ENCODE data around the gene NEK4.
"Not testable (repeated sequence)": the region's sequence is repeated elsewhere in the genome, so short reads cannot be mapped to it uniquely, and the experiment has no call there.

Gene NEK4

GRCh38 chr3:52743152-52743551 lies 27.6 kb downstream of the NEK4 start:
- no peak for DNase-seq (ENCODE audit: low read depth in 2 of 2, low spot score in 1 of 2)

DNA sequence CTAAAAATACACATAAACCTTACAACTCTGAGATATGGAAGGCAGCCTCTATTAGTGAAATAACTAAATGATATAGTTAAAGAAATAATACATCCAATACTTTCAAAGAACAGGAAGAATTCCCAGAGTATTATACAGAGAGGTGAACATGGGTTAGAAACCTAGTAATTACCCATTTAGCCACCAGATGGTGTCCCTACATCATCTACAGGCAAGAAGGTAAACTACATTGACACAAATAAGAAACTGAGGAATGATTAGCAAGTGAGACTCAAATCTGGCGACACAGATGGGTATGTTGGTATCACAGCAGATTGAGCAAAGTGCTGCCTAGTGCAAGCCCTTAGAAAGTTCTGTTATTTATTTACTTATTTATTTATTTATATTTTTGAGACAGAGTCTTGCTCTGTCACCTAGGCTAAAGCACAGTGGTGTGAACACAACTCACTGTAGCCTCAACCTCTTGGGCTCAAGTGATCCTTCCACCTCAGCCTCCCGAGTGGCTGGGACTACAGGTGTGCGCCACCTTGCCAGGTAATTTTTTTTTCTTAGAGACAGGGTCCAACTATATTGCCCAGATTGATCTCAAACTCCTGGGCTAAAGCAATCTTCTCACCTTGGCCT lies 28.2 kb downstream of the NEK4 start:
- no peak for DNase-seq (ENCODE audit: low read depth in 2 of 2, low spot score in 1 of 2)

DNA sequence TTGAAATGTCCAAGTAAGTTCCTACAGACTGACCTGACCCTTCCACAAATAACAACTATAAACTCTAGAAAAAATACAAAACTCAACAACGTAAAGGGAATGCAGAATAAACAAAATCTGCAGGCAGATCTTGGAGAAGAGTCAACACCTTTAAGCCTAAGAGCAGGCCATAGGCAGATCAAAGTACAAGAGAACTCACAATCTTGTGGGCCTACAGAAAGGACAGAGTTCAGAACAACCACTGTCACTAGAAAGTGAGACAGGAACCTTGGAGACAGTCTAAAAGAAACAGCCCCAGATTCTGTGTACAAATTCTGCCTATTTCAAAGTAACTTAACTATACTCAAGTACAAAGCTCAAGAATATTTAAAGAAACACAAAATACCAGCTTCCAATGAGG lies 31.0 kb downstream of the NEK4 start:
- no peak for DNase-seq (ENCODE audit: low read depth in 2 of 2, low spot score in 1 of 2)

GRCh38 chr3:52733256-52733891 lies 37.4 kb downstream of the NEK4 start:
- no peak for DNase-seq (ENCODE audit: low read depth in 2 of 2, low spot score in 1 of 2)

DNA sequence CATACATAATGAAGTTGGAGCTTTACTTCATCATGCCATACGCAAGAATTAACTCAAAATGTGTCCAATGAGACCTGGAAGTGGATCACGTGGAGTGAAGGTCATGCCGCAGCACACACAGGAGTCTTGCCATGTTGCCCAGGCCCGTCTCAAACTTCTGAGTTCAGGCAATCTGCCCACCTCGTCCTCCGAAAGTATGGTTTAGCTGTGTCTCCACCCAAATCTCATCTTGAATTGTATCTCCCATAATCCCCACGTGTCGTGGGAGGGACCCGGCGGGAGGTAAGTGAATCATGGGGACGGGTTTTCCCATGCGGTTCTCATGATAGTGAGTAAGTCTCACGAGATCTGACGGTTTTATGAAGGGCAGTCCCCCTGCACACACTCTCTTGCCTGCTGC lies 39.1 kb downstream of the NEK4 start:
- DNase-seq (ENCODE audit: low read depth in 2 of 2, low spot score in 1 of 2): no peak

DNA sequence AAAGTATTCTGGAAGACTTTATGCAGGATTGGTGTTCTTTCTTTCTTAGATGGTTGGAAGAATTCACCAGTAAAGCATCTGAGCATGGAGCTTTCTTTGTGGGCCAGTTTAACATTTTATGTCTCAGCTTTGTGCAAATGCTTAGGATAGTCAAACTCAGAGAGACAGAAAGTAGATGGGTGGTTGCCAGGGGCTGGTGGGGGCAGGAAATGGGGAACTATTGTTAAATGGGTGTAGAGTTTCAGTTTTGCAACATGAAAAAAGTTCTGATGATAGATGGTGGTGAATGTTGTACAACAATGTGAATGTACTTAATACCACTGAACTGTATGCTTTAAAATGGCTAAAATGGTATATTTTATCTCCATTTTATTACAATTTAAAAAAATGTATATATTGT lies 40.1 kb downstream of the NEK4 start:
- no peak for DNase-seq (ENCODE audit: low read depth in 2 of 2, low spot score in 1 of 2)

DNA sequence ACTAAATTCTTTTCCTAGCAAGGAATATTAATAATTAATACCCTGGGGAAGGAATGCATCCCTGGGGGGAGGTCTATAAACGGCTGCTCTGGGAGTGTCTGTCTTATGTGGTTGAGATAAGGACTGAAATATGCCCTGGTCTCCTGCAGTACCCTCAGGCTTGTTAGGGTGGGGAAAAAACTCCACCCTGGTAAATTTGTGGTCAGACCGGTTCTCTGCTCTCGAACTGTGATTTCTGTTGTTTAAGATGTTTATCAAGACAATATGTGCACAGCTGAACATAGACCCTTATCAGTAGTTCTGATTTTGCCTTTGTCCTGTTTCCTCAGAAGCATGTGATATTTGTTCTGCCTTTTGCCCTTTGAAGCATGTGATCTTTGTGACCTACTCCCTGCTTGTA lies 42.0 kb downstream of the NEK4 start:
- DNase-seq (ENCODE audit: low read depth in 2 of 2, low spot score in 1 of 2): not testable (repeated sequence)

DNA sequence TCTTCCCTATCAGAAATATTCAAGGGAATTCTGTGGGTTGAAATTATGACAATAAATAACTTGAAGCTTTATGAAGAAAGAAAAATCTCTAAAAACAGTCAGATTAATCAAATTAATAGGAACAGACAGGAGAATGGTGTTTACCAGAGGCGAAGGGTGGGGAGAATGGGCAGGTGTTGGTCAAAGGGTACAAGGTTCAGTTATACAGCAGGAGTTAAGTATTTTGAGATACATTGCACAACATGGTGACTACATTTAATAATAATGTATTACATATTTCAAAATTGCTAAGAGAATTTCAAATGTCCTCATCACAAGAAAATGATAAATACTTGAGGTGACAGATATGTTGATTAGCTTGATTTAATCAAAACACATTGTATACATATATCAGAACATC lies 46.2 kb downstream of the NEK4 start:
- no peak for DNase-seq (ENCODE audit: low read depth in 2 of 2, low spot score in 1 of 2)

- DNase-seq (ENCODE audit: low read depth in 2 of 2, low spot score in 1 of 2): no peak
Observed at GRCh38 chr3:52723935-52724334, 46.8 kb downstream of the NEK4 start.

DNA sequence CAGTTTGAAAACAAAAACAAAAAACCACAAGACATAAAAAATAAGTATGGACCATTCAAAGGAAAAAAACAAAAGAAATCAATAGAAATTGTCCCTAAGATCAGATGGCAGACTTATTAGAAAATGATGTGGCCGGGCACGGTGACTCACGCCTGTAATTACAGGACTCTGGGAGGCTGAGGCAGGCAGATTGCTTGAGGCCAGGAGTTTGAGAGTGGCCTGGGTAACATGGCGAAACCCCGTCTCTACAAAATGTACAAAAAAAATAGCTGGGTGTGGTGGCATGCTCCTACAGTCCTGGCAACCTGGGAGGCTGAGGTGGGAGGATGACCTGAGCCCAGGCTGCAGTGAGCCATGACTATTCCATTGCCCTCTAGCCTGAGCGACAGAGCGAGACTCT lies 48.2 kb downstream of the NEK4 start:
- no peak for DNase-seq (ENCODE audit: low read depth in 2 of 2, low spot score in 1 of 2)

DNA sequence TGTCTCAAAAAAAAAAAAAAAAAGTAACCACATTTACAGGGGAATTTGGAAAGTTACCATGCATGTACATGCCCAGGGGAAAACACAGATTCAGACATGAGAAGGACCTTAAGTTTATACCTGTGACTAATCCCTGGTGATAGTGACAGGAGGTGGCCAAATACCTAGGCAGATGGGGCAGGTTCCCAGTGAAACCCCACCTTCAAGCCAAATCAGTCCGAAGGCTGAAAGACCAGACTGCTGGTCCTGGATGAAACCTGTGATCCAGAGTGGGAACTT lies 49.1 kb downstream of the NEK4 start:
- DNase-seq (ENCODE audit: low read depth in 2 of 2, low spot score in 1 of 2): no peak

GRCh38 chr3:52721002-52721729 lies 49.6 kb downstream of the NEK4 start:
- DNase-seq (ENCODE audit: low read depth in 2 of 2, low spot score in 1 of 2): no peak

- DNase-seq (ENCODE audit: low read depth in 2 of 2, low spot score in 1 of 2): no peak
Observed at GRCh38 chr3:52719618-52720017, 51.1 kb downstream of the NEK4 start.

DNA sequence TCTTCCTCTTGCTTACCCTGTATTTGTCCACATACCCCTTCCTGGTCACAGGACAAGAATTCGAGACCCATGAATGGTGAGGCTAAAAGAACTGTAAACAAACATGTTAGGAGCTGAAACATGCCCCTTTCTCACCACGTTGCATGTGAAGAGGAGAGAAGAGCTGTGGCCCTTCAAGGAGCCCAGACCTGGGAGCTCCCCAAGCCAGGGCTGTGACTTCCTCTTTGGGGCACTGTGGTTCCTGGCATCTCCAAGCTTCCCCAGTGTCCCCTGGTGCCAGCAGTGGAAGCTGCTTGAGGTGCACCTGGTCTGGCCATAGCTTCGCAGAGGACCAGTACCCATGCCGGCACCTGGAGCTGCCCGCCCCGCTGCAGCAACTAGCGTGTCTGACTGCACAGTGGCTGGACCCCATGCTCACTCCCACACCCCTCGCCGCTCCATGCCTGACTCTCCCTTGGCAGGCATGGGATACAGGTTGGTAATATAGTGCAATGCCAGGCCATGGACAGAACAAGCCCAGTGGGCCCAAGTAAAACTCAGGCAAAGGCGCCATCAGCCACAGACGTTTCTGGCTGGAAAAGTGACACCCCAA lies 54.9 kb downstream of the NEK4 start:
- no peak for DNase-seq (ENCODE audit: low read depth in 2 of 2, low spot score in 1 of 2)

DNA sequence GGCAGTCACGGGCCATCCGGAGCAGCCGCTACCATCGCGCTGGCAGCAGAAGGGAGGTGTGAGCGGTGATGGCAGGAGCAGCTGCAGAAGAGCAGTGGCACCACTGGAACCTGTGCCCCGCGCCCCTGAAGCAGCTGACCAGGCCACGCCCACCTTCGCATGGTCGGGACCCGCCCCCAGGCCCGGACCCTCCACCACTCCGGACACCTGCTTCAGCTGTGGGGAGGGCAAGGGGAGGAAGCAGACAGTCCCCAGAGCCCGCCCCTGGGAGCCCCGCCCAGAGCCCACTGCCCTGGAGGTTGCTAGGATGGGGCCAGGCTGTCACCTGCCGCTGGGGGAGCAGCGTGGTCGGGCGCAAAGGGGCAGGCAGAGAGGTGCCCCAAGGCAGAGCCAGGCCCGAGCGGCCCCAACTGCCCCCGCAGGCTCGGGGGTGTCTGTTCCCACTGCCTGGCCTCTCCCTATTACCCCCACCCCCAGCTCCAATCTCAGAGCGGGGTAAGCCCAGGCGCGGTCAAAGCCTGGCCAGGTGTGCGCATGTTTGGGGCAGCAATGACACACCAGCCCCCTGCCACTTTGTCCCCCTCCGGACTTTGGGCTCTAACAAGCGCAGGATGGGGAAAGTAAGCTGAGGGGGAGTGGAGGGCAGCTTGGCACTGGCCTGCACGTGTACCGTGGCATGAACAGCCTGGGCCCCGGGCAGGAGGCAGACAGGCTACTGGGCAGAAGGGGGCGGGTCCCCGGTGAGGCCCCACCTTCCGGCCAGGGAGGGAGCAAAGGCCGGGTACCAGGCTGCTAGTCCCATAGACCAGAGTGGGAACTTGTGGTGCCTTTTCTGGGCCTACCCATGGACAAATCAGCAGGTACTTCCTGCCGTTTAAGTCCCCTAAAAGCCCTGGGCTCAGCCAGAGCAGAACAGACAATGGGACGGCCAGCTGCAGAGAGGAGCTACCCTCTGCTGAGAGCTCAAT lies 56.1 kb downstream of the NEK4 start:
- no peak for DNase-seq (ENCODE audit: low read depth in 2 of 2, low spot score in 1 of 2)

DNA sequence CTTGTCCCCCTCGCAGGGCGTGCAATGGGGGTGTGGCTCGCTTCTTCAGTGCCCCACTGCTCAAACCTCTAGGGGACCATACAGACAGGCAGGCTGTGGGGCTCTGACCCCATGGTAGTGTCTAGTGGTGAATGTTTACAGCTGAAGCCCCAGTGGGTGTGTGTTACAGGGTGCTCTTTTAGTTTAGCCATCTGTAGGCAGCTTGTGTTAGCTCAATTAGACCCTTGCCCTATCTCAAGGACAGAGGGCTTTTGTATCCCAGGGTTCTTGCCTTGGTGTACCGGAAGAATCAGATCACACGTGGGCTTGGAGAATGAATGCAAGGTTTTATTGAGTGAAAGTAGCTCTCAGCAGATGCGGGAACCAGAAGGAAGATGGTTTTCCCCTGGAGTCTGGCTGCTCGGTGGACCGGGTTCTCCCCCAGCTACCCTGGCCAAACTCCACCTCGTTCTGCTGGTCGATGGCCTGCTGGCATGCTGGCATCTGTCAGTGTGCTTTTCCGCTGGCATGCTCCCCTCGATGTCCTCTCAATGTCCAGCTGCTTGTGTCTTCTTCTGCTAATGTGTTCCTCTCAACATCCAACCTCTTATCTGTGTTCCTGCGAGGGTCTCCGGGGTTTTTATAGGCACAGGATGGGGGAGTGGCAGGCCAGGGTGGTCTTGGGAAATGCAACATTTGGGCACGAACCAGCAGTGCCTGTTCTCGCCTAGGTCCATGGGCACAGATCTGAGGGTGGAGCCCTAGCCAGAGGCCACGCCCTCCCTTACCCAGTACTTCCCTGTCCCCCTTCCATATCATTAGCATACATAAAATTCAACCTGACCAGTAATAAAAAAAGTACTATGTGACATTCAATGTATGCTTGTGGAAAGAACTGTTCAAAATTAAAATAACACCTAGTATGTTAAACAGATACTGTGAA lies 58.2 kb downstream of the NEK4 start:
- no peak for DNase-seq (ENCODE audit: low read depth in 2 of 2, low spot score in 1 of 2)

DNA sequence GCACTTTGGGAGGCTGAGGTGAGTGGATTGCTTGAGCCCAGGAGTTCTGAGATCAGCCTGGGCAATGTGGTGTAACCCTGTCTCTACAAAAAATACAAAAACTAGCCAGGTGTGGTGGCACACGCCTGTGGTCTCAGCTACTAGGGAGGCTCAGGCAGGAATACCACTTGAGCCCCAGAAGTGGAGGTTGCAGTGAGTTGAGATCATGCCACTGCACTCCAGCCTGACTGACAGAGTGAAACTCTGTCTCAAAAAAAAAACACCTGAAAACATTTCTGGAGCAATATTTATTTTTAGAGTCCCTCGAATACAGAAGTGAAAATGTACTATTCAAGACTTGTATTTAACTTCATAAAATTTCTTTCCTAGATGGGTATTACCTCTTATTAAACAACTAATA lies 60.2 kb downstream of the NEK4 start:
- DNase-seq (ENCODE audit: low read depth in 2 of 2, low spot score in 1 of 2): no peak

- DNase-seq (ENCODE audit: low read depth in 2 of 2, low spot score in 1 of 2): no peak
Observed at GRCh38 chr3:52707585-52707984, 63.2 kb downstream of the NEK4 start.

DNA sequence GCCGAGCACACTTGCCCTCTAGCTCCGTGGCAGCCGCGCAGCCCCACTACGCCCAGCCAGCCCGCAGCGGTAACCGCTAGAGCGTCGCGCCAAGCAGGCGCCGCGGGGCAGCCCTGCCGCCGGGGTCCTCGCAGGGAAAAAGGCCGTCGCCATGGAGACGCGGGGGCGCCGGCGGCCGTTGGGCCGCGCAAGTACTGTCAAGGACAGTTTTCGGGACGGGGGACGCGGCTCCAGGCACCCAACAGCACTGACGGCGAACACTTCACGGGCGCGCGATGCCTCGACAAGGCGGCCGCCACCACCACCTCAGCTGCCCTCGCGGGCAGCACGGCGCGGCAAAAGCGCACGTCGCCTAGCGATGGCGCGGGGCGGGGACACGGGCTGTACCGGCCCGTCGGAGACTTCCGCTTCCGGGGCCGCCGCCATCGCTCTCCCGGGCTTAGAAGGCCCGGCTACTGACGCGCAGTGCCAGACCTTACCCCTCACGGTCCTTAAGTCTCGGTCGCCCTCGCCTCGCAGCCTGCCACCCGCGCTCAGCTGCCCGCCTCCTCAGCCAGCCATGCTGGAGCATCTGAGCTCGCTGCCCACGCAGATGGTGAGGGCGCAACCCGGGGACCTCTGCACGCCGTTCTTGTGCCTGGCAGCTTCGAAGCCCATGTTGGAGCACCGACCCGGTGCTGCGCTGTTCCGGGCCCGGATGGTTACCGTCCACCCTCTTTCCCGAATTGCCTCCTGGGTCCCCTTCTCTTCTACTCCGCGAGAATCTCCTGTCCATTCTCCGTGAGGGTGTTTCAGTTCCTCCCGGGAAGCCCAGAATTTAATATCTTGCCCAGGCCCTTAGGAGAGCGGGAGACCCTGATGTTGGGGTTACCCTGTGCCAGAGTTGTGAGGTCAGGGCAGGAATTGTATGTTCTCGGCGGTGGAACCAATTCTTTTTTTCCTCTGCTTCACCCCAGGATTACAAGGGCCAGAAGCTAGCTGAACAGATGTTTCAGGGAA lies 64.8 kb downstream of the NEK4 start, which contains the start of the genes GLT8D1 and SPCS1:
Gene GLT8D1, minus strand, starts transcription at position 104 of the 999 bp plus-strand sequence. CDS start 5,331 bp downstream, outside the sequence.
Gene SPCS1, plus strand, starts transcription at position 419 of the 999 bp plus-strand sequence. Its CDS starts 141 bp downstream, at position 560.
- DNase-seq (ENCODE audit: low read depth in 2 of 2, low spot score in 1 of 2): peak; percentile 60 to 66

Data from stimulated activated CD8-positive, alpha-beta memory T cell treated with anti-CD3 and anti-CD28 coated beads, Interleukin-4, amount 100 ng/mL, for 4 hours (primary cell).